HG03159 (cell line): ENCODE measurements around the gene CCDC8.
"Not testable (repeated sequence)": the region's sequence is repeated elsewhere in the genome, so short reads cannot be mapped to it uniquely, and the experiment has no call there.

Experiments
- ATAC-seq: cut with Tn5 transposase; IDR thresholded peaks from one replicate; pipeline ENCODE4 v1.9.1; 2021; ENCODE audit warnings: mild to moderate bottlenecking, moderate library complexity; ENCODE audit not compliant: unreplicated experiment

The CCDC8 gene

GRCh38 chr19:46413262-46414031 lies at the start of gene CCDC8:
Gene CCDC8, minus strand, starts transcription at chr19:46413564. Its CDS starts 754 bp downstream, at chr19:46412810.
- ATAC-seq, result no peak

DNA sequence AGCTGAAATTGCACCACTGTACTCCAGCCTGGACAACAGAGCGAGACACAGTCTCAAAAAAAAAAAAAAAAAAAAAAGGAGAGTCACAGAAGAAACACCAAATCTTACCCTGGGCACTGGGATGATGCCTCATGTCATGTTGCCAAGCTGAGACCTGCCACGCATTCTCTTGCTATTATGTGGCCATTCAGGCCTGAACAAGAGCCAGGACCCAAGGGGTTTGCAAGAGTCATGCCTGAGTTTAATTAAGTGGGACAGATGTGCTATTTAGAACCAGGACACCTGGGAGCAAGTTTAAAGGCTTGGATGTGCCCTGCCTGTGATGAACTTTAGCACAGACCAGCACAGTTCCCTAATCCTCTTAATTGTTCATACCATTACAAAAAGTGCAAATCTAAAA lies 48.2 kb upstream of the CCDC8 start:
- ATAC-seq, result no peak

DNA sequence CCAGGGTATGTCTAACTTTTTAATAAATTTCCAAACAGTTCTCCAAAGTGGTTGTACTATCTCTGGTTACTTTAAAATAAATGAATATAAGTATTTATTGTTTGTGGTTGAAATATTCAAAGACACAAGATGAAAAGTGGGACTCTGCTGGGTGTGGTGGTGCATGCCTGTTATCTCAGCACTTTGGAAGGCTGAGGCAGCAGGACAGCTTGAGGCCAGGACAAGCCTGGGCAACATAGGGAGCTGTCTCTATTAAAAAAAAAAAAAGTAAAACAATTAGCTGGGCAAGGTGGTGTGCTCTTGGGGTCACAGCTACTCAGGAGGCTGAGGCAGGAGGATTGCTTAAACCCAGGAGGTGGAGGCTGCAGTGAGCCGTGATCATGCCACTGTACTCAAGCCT lies 47.6 kb upstream of the CCDC8 start:
- no peak for ATAC-seq

DNA sequence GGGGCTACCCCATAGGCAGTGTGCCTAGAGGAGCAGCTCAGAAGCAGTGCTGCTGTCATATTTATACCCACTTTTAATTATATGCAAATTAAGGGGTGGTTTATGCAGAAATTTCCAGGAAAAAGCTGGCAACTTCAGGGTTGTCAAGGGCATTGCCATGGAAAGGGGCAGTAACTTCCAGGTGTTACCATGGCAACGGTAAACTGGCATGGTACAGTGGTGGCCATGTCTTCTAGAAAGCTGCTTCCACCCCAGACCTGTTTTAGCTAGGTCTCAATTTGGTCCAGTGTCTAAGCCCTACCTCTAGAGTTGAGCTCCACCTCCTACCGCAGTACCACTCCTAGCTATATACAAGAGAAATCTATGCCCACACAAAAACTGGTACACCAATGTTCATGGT lies 46.7 kb upstream of the CCDC8 start:
- no peak for ATAC-seq

- ATAC-seq, result no peak
Measured at GRCh38 chr19:46456930-46457329, 43.6 kb upstream of the CCDC8 start.

GRCh38 chr19:46454244-46454643 lies 40.9 kb upstream of the CCDC8 start:
- ATAC-seq, result no peak

DNA sequence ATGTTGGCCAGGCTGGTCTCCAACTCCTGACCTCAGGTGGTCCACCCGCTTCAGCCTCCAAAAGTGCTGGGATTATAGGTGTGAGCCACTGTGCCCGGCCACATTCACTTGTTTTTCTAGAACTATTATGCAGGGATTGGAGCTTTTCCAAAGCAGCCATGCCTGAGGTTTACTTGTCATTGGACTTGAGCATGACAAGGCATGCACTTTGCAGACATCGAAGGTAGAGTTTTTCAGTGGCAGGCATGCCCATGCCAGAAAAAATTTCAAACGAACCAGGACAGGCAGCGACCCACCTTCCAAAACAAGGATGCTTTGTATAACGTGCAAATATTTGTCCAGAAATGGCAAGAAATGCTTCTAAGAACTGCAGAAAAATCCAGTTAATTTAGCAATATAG lies 40.3 kb upstream of the CCDC8 start:
- ATAC-seq, result no peak

GRCh38 chr19:46452186-46452585 lies 38.8 kb upstream of the CCDC8 start:
- no peak for ATAC-seq

GRCh38 chr19:46451352-46451751 lies 38.0 kb upstream of the CCDC8 start:
- no peak for ATAC-seq

DNA sequence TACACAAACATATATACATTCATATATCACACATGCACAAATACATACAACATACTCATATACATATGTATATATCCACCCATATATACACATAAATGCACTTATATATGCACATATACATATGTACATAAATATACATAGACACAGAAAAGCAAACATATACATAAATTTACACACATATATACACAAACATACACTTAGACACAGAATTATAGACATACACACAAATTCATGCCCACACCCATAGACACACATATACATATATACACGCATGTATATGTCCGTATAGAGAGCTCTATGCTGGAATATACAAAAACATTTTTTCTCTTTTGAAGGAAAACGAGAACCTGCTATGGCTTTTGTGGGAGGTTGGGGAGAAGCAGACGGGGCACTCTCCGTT lies 37.4 kb upstream of the CCDC8 start:
- ATAC-seq, result no peak

- no peak for ATAC-seq
Measured at GRCh38 chr19:46449228-46449627, 35.9 kb upstream of the CCDC8 start.

- no peak for ATAC-seq
Measured at GRCh38 chr19:46448601-46449000, 35.2 kb upstream of the CCDC8 start.

DNA sequence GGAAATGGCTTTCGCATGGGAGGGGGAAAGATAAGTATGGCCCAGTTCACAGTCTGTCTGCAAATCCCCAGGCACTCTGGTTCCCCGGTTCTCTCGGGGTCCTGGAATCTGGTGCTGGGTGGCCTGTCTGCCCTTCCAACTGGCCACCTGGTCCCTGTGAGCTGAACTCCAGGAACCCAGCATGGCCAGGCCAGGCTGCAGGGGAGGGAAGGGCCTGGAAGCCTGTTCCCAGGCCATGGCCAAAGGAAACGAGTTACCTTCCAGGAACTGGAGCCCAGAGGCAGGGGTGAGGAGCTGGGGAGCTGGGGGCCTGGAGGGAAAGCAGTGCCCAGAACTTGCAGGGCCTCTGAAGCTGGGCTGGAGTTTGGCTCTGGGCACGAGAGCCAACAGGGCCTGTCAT lies 34.5 kb upstream of the CCDC8 start:
- ATAC-seq, result no peak

DNA sequence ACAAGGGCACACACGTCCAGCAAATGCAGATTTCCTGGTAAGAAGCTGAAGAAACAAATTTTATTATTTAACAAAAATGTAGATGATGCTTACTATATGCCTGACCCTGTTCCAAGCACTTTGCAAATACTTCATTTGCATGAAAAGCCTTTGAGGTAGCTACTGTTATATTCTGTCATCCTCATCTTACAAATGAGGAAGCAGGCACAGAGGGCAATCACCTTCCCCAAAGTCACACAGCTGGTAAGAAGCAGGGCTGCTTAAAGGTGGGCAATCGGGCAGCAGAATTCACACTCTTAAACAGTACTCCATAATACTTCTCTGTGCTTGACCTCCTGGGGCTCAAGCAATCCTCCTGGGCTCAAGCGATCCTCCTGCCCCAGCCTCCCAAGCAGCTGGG lies 33.6 kb upstream of the CCDC8 start:
- no peak for ATAC-seq

- ATAC-seq, result no peak
Measured at GRCh38 chr19:46446021-46446420, 32.7 kb upstream of the CCDC8 start.

GRCh38 chr19:46442808-46443450 lies 29.6 kb upstream of the CCDC8 start:
- no peak for ATAC-seq

- no peak for ATAC-seq
Measured at GRCh38 chr19:46441866-46442265, 28.5 kb upstream of the CCDC8 start.

- not testable (repeated sequence) for ATAC-seq
Measured at GRCh38 chr19:46435689-46436088, 22.3 kb upstream of the CCDC8 start.

DNA sequence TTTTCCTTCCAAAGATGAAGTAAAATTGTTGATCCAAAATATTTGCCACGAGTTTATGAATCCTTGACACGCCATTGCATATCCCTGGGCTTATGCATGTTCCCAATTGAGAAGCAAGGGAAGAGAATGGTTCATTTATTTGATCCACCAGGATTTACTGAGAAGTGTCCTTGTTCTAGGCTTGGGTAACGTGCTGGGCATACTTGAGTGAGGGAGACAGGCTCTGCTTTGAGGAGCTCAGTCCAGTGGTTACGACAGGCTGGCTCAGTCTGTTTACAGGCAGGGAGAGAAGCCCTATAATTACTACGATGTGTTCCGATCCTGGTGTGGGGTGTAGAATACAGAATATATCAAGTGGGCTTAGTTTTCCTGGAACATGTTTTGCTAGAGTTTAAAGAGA lies 21.6 kb upstream of the CCDC8 start:
- no peak for ATAC-seq

DNA sequence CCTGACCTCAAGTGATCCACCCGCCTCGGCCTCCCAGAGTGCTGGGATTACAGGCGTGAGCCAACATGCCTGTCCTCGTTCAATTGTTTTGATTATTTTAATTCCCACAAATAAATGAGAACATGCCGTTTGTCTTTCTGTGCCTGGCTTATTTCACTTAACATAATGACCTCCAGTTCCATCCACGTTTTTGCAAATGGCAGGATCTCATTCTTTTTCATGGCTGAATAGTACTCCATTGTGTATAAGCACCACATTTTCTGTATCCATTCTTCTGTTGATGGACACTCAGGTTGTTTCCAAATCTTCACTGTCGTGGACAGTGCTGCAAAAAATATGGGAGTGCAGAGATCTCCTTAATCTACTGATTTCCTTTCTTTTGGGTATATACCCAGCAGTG lies 20.1 kb upstream of the CCDC8 start:
- ATAC-seq, result not testable (repeated sequence)

DNA sequence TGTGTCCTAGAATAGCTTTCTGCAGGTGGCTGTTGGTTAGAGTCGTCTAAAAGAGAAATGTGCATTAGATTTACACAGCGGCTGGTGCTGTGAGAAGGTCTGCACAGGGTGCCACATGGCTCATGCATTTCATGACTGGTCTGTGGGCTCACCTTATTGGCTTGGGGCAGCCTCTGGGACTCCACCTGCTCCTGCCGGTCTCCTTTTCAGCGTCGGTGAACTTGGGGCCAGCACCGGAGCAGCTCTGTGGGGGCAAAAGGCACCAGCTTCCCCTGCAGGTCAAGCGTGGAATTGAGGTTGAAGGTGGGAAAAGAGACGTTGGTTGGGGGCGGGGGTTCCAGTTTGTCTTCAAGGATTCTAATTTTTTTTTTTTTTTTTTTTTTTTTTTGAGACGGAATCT lies 18.5 kb upstream of the CCDC8 start:
- no peak for ATAC-seq

DNA sequence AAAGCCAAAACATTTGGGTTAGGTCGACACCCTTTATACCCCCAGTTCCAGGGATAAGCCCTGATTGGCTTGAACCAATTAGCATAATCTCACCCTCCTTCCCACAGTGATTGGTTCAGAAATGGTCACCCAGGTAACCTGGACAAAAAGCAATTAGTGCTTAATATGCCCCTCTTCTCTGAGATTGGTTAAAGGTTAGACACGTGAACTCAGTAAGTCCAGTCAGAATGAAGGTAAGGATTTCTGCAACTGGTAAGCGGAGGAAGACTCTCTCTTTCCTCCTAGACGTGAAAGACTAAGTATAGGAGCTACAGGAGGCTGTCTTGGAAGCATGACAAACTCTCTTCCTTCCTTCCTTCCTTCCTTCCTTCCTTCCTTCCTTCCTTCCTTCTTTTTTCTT lies 16.6 kb upstream of the CCDC8 start:
- ATAC-seq, result no peak
